ENCODE measurements around the gene SPDYE4. TPM values are rescaled to one million over a fixed set of nuclear protein-coding genes. Genes with fewer than 3 reads are reported as not detected.
A peak's percentile ranks its signal among the peaks of the same experiment; 100 is the strongest.

The SPDYE4 gene
- total RNA-seq, 1 donor from 2014 or later, result not detected

GRCh38 chr17:8798846-8799569 is 40.7 kb upstream of the SPDYE4 start, which contains the start of gene MFSD6L:
Gene MFSD6L, minus strand, starts transcription at chr17:8799365. Its CDS starts 245 bp downstream, at chr17:8799120.
- H3K27me3 Mint-ChIP-seq (ENCODE audit: low read depth, unreplicated experiment), result peaks cover 49% of the 10 kb centered on the region
- Histone ChIP-seq H3K4me1 (ENCODE audit: insufficient read depth, low read length) (no peaks in the 10 kb centered on the region), H3K79me2 (ENCODE audit: insufficient read depth, low read length) (no peaks in the 10 kb centered on the region), H3K27ac (ENCODE audit: low read depth, low read length) (no peak within 1 kb of the TSS), H4K20me1 (ENCODE audit: insufficient read depth, low read length) (no peaks in the 10 kb centered on the region), H2AFZ (ENCODE audit: low read depth, low read length) (no peak within 1 kb of the TSS), H3K27me3 (ENCODE audit: insufficient read depth, low read length) (peaks cover 15% of the 10 kb centered on the region), H3K9me3 (ENCODE audit: insufficient read depth, low read depth, low read length) (no peaks in the 10 kb centered on the region), H3K4me3 (ENCODE audit: insufficient read depth, low read depth, low read length) (no peak within 1 kb of the TSS), H3K36me3 (ENCODE audit: insufficient read depth, low read length) (no peaks in the 10 kb centered on the region), H3K4me2 (ENCODE audit: low read length) (no peak within 1 kb of the TSS), H3K9ac (ENCODE audit: low read length) (no peak within 1 kb of the TSS)
- no peak for DNase-seq (ENCODE audit: low read depth)
- H3K9me3 Mint-ChIP-seq (ENCODE audit: unreplicated experiment), result peaks cover 2% of the 10 kb centered on the region
- peaks cover 5% of the 10 kb centered on the region for H3K4me1 Mint-ChIP-seq (ENCODE audit: low read depth, unreplicated experiment)
- no peak for TF ChIP-seq CTCF (IDR thresholded peaks at IDR 0.05; ENCODE audit: insufficient read depth, low read depth, low read length)
- peak; percentile 71 for TF ChIP-seq EZH2 (IDR thresholded peaks at IDR 0.05; ENCODE audit: insufficient read depth, low read length)
- peaks cover 3% of the 10 kb centered on the region for H3K36me3 Mint-ChIP-seq (ENCODE audit: low read depth, unreplicated experiment)
- no peak for FAIRE-seq
- peak within 1 kb of the TSS; percentile 3 for H3K4me3 Mint-ChIP-seq (ENCODE audit: unreplicated experiment)
- peak within 1 kb of the TSS; percentile 72 for H3K27ac Mint-ChIP-seq (ENCODE audit: unreplicated experiment)

- FAIRE-seq (no peak), DNase-seq (ENCODE audit: low read depth) (no peak)
- Histone ChIP-seq H3K9me3 (ENCODE audit: insufficient read depth, low read depth, low read length) (no peaks in the 10 kb centered on the region), H3K27ac (ENCODE audit: low read depth, low read length) (no peak overlapping the region), H4K20me1 (ENCODE audit: insufficient read depth, low read length) (no peaks in the 10 kb centered on the region), H3K4me3 (ENCODE audit: insufficient read depth, low read depth, low read length) (no peak overlapping the region), H2AFZ (ENCODE audit: low read depth, low read length) (no peak overlapping the region), H3K9ac (ENCODE audit: low read length) (no peak overlapping the region), H3K4me2 (ENCODE audit: low read length) (no peak overlapping the region), H3K4me1 (ENCODE audit: insufficient read depth, low read length) (no peaks in the 10 kb centered on the region), H3K79me2 (ENCODE audit: insufficient read depth, low read length) (no peaks in the 10 kb centered on the region), H3K36me3 (ENCODE audit: insufficient read depth, low read length) (no peaks in the 10 kb centered on the region), H3K27me3 (ENCODE audit: insufficient read depth, low read length) (peaks cover 15% of the 10 kb centered on the region)
- peaks cover 3% of the 10 kb centered on the region for H3K36me3 Mint-ChIP-seq (ENCODE audit: low read depth, unreplicated experiment)
- peaks cover 47% of the 10 kb centered on the region for H3K27me3 Mint-ChIP-seq (ENCODE audit: low read depth, unreplicated experiment)
- H3K4me3 Mint-ChIP-seq (ENCODE audit: unreplicated experiment), result no peak overlapping the region
- no peak overlapping the region for H3K27ac Mint-ChIP-seq (ENCODE audit: unreplicated experiment)
- peaks cover 5% of the 10 kb centered on the region for H3K4me1 Mint-ChIP-seq (ENCODE audit: low read depth, unreplicated experiment)
- TF ChIP-seq EZH2 (IDR thresholded peaks at IDR 0.05; ENCODE audit: insufficient read depth, low read length), result no peak
- TF ChIP-seq CTCF (IDR thresholded peaks at IDR 0.05; ENCODE audit: insufficient read depth, low read depth, low read length), result no peak
- peaks cover 5% of the 10 kb centered on the region for H3K9me3 Mint-ChIP-seq (ENCODE audit: unreplicated experiment)
These were observed 40.0 kb upstream of the SPDYE4 start for GRCh38 chr17:8798176-8798845.

All from astrocyte (in vitro differentiated cells and primary cell).